Measurements from ENCODE around the gene BPIFA2. TPM values are rescaled to one million over a fixed set of nuclear protein-coding genes. Genes with fewer than 3 reads are reported as not detected.

BPIFA2 gene
- polyA plus RNA-seq, 2 donors, result not detected

- 18 to 19% methylated on average over 5 of the region's 5 CpGs for WGBS, 2 donors
Measured at GRCh38 chr20:33211817-33212424, 44.0 kb downstream of the BPIFA2 start.

GRCh38 chr20:33217052-33217451, 49.1 kb downstream of the BPIFA2 start, which contains the start of gene BPIFA3:
Gene BPIFA3, plus strand, starts transcription at chr20:33217352. Its CDS starts 185 bp downstream, at chr20:33217537.
- H3K4me1 ChIP-seq (ENCODE audit: control insufficient read depth in 2 of 2, insufficient read depth in 2 of 2, low read length in 1 of 2), result no peaks in the 10 kb centered on the region
- no peak within 1 kb of the TSS for H3K4me3 ChIP-seq (ENCODE audit: low read depth in 1 of 2, low read length in 2 of 2)
- H3K36me3 ChIP-seq (ENCODE audit: control insufficient read depth in 2 of 2, insufficient read depth in 2 of 2, low read length in 1 of 2), result no peaks in the 10 kb centered on the region
- H3K27ac ChIP-seq (ENCODE audit: low read depth in 2 of 2, low read length in 1 of 2), result no peak within 1 kb of the TSS
- H3K27me3 ChIP-seq (ENCODE audit: control insufficient read depth in 1 of 2, insufficient read depth in 2 of 2, low read length in 2 of 2), result no peaks in the 10 kb centered on the region
- no peaks in the 10 kb centered on the region for H3K9me3 ChIP-seq (ENCODE audit: control insufficient read depth in 2 of 2, insufficient read depth in 1 of 2, low read depth in 1 of 2, low read length in 1 of 2)
- 72 to 84% methylated on average over 2 of the region's 2 CpGs for WGBS, 2 donors

More at GRCh38 chr20:33211817-33212424, 44.0 kb downstream of the BPIFA2 start:
- Histone ChIP-seq H3K36me3 (ENCODE audit: control insufficient read depth in 2 of 2, insufficient read depth in 2 of 2, low read length in 1 of 2) (no peaks in the 10 kb centered on the region), H3K27ac (ENCODE audit: low read depth in 2 of 2, low read length in 1 of 2) (no peak overlapping the region), H3K4me3 (ENCODE audit: low read depth in 1 of 2, low read length in 2 of 2) (no peak overlapping the region), H3K9me3 (ENCODE audit: control insufficient read depth in 2 of 2, insufficient read depth in 1 of 2, low read depth in 1 of 2, low read length in 1 of 2) (no peaks in the 10 kb centered on the region), H3K4me1 (ENCODE audit: control insufficient read depth in 2 of 2, insufficient read depth in 2 of 2, low read length in 1 of 2) (no peaks in the 10 kb centered on the region), H3K27me3 (ENCODE audit: control insufficient read depth in 1 of 2, insufficient read depth in 2 of 2, low read length in 2 of 2) (no peaks in the 10 kb centered on the region)

DNA sequence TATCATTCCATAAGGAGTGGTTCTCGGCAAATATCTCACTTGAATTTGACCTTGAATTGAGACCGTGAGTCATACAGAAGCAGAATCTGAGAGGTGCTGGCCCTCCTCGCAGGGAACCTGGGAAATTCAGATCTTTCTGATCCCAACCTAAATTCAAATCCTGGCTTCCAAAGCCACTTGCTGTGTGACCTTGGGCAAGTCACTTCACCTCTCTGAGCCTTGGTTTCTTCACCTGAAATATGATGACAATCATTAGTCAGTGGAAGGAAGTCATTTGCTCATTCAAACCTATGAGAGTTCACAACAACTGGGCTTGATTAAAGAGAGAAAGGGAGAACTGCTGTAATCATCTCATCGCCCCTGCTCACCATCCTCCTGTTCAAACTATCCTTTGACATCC, 56.4 kb downstream of the BPIFA2 start:
- Histone ChIP-seq H3K4me1 (ENCODE audit: control insufficient read depth in 2 of 2, insufficient read depth in 2 of 2, low read length in 1 of 2) (no peaks in the 10 kb centered on the region), H3K36me3 (ENCODE audit: control insufficient read depth in 2 of 2, insufficient read depth in 2 of 2, low read length in 1 of 2) (no peaks in the 10 kb centered on the region), H3K27me3 (ENCODE audit: control insufficient read depth in 1 of 2, insufficient read depth in 2 of 2, low read length in 2 of 2) (no peaks in the 10 kb centered on the region), H3K9me3 (ENCODE audit: control insufficient read depth in 2 of 2, insufficient read depth in 1 of 2, low read depth in 1 of 2, low read length in 1 of 2) (no peaks in the 10 kb centered on the region), H3K4me3 (ENCODE audit: low read depth in 1 of 2, low read length in 2 of 2) (no peak overlapping the region), H3K27ac (ENCODE audit: low read depth in 2 of 2, low read length in 1 of 2) (no peak overlapping the region)
- WGBS, 2 donors, result 78 to 85% methylated on average over 4 of the region's 4 CpGs

GRCh38 chr20:33229843-33230242, 61.9 kb downstream of the BPIFA2 start:
- H3K36me3 ChIP-seq (ENCODE audit: control insufficient read depth in 2 of 2, insufficient read depth in 2 of 2, low read length in 1 of 2), result no peaks in the 10 kb centered on the region
- no peaks in the 10 kb centered on the region for H3K4me1 ChIP-seq (ENCODE audit: control insufficient read depth in 2 of 2, insufficient read depth in 2 of 2, low read length in 1 of 2)
- no peak overlapping the region for H3K27ac ChIP-seq (ENCODE audit: low read depth in 2 of 2, low read length in 1 of 2)
- H3K27me3 ChIP-seq (ENCODE audit: control insufficient read depth in 1 of 2, insufficient read depth in 2 of 2, low read length in 2 of 2), result no peaks in the 10 kb centered on the region
- H3K4me3 ChIP-seq (ENCODE audit: low read depth in 1 of 2, low read length in 2 of 2), result no peak overlapping the region
- WGBS, 2 donors, result 38 to 46% methylated on average over 6 of the region's 6 CpGs
- H3K9me3 ChIP-seq (ENCODE audit: control insufficient read depth in 2 of 2, insufficient read depth in 1 of 2, low read depth in 1 of 2, low read length in 1 of 2), result no peaks in the 10 kb centered on the region

Other genes starting within 250 kb of the BPIFA2 start
- not detected for gene SUN5, start 163.7 kb upstream of the BPIFA2 start, polyA plus RNA-seq
- gene BPIFB2, start 160.5 kb upstream of the BPIFA2 start, polyA plus RNA-seq, result under 1 TPM; 0.08 to 0.85 TPM
- gene BPIFB6, start 136.5 kb upstream of the BPIFA2 start, polyA plus RNA-seq, result not detected
- not detected for gene BPIFB3, start 114.3 kb upstream of the BPIFA2 start, polyA plus RNA-seq
- not detected for gene BPIFB4, start 88.5 kb upstream of the BPIFA2 start, polyA plus RNA-seq
- not detected for gene BPIFA3, start 49.2 kb downstream of the BPIFA2 start, polyA plus RNA-seq
- not detected for gene BPIFA1, start 67.8 kb downstream of the BPIFA2 start, polyA plus RNA-seq
- 1 to 10 TPM in 1 of 2 donors, under 1 TPM in 1; 0.77 to 1.4 TPM for gene BPIFB1, start 115.1 kb downstream of the BPIFA2 start, polyA plus RNA-seq
- gene CDK5RAP1, start 233.4 kb downstream of the BPIFA2 start, polyA plus RNA-seq, result 10 to 100 TPM; 19.5 to 29.2 TPM